Stimulated activated CD4-positive, alpha-beta T cell treated with anti-CD3 and anti-CD28 coated beads, Interleukin-2, amount 100 ng/mL, for 24 hours (primary cell): ENCODE results near the gene EFHC1.
"Not testable (repeated sequence)": the region's sequence is repeated elsewhere in the genome, so short reads cannot be mapped to it uniquely, and the experiment has no call there.

Source experiments
- DNase-seq, 2 donors: peaks; one replicate each; pipeline ENCODE4 v3.0.0-alpha.2; 2020

The EFHC1 gene

GRCh38 chr6:52400313-52401041 lies 19.7 kb upstream of the EFHC1 start:
- DNase-seq = no peak

- no peak for DNase-seq
These were observed 17.1 kb upstream of the EFHC1 start for GRCh38 chr6:52403086-52403485.

- DNase-seq = no peak
These were observed 16.5 kb upstream of the EFHC1 start for GRCh38 chr6:52403627-52404026.

GRCh38 chr6:52405243-52405642 lies 14.9 kb upstream of the EFHC1 start:
- DNase-seq = no peak

GRCh38 chr6:52407467-52407866 lies 12.7 kb upstream of the EFHC1 start:
- no peak for DNase-seq

- no peak for DNase-seq
These were observed 10.6 kb upstream of the EFHC1 start for GRCh38 chr6:52409499-52409898.

- DNase-seq = no peak
These were observed 9.2 kb upstream of the EFHC1 start for GRCh38 chr6:52410979-52411378.

GRCh38 chr6:52411911-52412310 lies 8.2 kb upstream of the EFHC1 start:
- no peak for DNase-seq

- no peak for DNase-seq
These were observed 4.8 kb upstream of the EFHC1 start for GRCh38 chr6:52415333-52415732.

- DNase-seq = no peak
These were observed 4.1 kb upstream of the EFHC1 start for GRCh38 chr6:52415917-52416628.

- DNase-seq = peak in 1 of 2 donors; percentile 42
These were observed 3.5 kb upstream of the EFHC1 start for GRCh38 chr6:52416629-52417151.

- DNase-seq = no peak
These were observed 2.4 kb upstream of the EFHC1 start for GRCh38 chr6:52417675-52418111.

GRCh38 chr6:52418606-52419005 lies 1.5 kb upstream of the EFHC1 start:
- no peak for DNase-seq

- DNase-seq = no peak
These were observed 671 bp downstream of the EFHC1 start for GRCh38 chr6:52420668-52421358.

- DNase-seq = no peak
These were observed 2.0 kb downstream of the EFHC1 start for GRCh38 chr6:52422156-52422555.

GRCh38 chr6:52423448-52423847 lies 3.3 kb downstream of the EFHC1 start:
- DNase-seq = no peak

- no peak for DNase-seq
These were observed 3.8 kb downstream of the EFHC1 start for GRCh38 chr6:52423971-52424381.

GRCh38 chr6:52424513-52424912 lies 4.4 kb downstream of the EFHC1 start:
- no peak for DNase-seq

- DNase-seq = no peak
These were observed 6.5 kb downstream of the EFHC1 start for GRCh38 chr6:52426667-52427066.

- not testable (repeated sequence) for DNase-seq
These were observed 13.2 kb downstream of the EFHC1 start for GRCh38 chr6:52433294-52433693.

GRCh38 chr6:52435345-52435744 lies 15.2 kb downstream of the EFHC1 start:
- DNase-seq = no peak

- DNase-seq = no peak
These were observed 18.8 kb downstream of the EFHC1 start for GRCh38 chr6:52438926-52439325.

- no peak for DNase-seq
These were observed 34.4 kb downstream of the EFHC1 start for GRCh38 chr6:52454556-52454955.

- no peak for DNase-seq
These were observed 37.0 kb downstream of the EFHC1 start for GRCh38 chr6:52457096-52457495.
